H54 (cell line): ENCODE measurements around the gene TMEM183A.
A peak's percentile ranks its signal among the peaks of the same experiment; 100 is the strongest.

ENCODE experiments used
- DNase-seq: peaks from one replicate; pipeline ENCODE4 v3.0.0; 2011; ENCODE audit warnings: low spot score, mixed read lengths; ENCODE audit not compliant: insufficient read length
- FAIRE-seq: peaks from 3 replicates; lab custom pipeline; 2011; peaks lifted over from hg19 to GRCh38; lab: Jason Lieb, UNC
- POLR2A ChIP-seq: IDR thresholded peaks from 2 replicates; pipeline ENCODE4 v1.6.1; 2011; ENCODE audit warnings: low read depth, mild to moderate bottlenecking, low read length

The TMEM183A gene, protein sequence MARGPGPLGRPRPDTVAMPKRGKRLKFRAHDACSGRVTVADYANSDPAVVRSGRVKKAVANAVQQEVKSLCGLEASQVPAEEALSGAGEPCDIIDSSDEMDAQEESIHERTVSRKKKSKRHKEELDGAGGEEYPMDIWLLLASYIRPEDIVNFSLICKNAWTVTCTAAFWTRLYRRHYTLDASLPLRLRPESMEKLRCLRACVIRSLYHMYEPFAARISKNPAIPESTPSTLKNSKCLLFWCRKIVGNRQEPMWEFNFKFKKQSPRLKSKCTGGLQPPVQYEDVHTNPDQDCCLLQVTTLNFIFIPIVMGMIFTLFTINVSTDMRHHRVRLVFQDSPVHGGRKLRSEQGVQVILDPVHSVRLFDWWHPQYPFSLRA

DNA sequence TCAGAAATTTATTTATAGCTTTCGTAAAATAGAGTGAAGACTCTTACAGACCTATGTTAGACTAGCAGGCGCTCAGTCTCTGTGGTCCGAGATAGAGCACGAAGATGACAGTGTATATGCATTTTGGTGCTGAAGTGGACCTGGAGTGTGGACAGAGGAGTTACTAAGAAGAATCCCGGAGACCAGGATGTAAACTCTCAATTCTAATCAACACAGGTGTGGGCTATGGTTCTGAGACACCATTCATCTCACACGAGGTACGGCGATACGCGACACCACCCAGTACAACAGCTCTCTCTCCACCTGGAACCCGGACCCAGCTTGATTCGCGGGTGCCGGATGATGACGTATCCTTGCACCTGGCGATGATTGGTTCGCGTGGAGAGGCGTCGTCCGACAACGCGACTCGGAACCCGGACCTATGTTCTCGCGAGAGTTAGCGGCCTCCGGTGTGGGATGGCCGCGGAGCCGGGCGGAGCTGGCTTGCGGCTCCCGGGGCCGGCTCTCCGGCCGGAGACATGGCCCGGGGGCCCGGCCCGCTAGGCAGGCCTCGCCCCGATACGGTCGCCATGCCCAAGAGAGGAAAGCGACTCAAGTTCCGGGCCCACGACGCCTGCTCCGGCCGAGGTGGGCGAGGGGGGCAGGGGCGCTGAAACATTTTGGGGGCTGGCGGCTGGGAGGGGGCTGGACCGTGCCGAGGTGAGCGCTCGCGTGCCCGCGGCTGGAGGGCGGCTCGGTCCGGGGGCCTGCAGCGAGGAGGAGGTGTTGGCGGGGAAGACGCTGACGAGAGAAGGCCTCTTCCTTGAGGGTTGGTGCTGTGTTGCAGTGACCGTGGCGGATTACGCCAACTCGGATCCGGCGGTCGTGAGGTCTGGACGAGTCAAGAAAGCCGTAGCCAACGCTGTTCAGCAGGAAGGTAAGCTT is at the start of gene TMEM183A:
Gene TMEM183A, plus strand, starts transcription at position 427 of the 924 bp plus-strand sequence. Its CDS starts 92 bp downstream, at position 519.
- peak; percentile 86 for TF ChIP-seq POLR2A
- FAIRE-seq, result peak; percentile 86
- peak; percentile 86 for DNase-seq

DNA sequence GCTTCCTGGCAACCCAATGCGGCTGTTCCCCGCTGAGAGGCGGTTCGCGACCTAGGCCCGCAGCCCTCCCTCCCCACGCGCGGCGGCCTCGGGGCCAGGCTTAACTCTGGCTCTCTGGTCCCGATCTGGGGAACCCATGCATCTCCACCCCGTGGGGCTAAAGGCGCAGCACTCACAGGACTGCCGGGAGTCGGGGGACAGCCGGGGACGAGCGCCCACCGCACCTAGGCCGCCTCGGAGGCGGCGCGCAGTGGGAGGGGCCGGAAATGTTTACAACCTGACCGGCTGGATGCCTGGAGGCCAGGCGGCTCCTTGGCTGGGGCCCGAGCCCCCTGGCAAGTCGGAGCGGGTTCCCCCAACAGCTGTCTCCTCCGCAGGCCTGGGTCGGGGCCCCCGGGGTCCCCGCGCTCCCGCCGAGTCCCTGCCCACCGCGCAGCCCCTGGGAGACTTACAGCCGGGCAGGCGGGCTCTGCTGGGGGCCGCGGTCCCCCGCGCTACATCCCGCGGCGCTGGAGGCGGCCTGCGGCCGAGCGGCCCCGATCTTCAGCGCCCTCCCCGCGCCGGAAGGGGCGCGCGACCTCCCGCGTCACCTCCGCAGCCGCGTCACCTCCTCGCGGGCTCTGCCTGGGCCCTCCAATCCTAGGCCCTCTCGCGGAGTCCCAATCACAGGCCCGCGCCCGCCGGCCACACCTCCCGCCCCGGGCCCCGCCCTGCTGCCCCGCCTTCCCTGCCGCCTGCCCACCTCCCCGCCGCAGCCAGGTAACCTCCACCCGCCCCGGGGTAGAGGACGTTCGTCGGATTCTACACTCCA is 49.2 kb upstream of the TMEM183A start, which contains the start of gene ADIPOR1:
Gene ADIPOR1, minus strand, starts transcription at position 580 of the 811 bp plus-strand sequence. CDS start 7,242 bp downstream, outside the sequence.
- FAIRE-seq (no peak), DNase-seq (peak; percentile 94)
- peak; percentile 80 for TF ChIP-seq POLR2A

DNA sequence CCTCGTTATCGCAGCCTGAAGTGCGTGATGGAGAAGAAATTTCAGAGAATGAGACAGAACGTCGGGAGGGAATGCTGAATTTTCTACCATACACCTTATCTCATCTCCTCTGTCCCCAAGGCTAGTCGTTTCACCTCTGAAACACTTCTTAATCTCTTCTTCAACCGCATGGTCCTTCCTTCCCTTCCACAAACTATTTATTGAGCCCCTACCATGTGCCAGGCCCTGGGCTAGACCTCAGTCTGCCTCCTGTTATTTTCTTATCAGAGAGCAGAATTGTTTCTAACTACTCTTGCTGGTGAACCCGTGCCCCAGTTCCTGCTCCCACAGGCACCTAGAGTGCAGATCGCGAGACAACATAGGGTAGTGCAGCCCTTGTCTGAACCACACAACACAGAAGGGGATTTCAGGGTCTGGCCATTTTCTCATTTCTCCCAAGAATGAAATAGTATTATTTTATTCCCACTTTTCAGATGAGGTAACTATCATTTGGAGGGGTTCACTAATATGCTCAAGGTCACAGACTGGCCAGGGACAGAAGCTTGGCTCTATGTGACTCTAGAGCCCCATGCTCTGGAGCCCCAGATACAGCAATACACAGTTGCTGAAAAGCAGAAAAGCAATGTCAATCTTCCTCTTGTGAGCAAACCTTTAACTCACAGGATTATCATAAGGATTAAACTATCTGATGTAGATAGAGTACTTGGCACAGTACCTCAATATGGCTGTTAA is 48.5 kb upstream of the TMEM183A start:
- no peak for DNase-seq
- FAIRE-seq, result no peak
- no peak for TF ChIP-seq POLR2A

DNA sequence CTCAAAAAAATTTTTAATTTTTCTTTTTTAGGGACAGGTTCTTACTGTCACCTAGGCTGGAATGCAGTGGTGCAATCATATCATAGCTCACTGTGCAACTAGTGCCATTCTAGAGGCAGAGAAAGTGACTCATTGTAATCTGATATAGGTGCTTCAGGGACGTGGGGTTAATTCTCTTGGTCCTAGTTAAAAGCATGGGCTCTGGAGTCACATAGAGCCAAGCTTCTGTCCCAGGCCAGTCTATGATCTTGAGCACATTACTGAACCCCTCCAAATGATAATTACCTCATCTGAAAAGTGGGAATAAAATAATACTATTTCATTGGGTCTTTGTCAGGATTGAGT is 47.9 kb upstream of the TMEM183A start:
- no peak for TF ChIP-seq POLR2A
- DNase-seq, result peak; percentile 64
- no peak for FAIRE-seq

DNA sequence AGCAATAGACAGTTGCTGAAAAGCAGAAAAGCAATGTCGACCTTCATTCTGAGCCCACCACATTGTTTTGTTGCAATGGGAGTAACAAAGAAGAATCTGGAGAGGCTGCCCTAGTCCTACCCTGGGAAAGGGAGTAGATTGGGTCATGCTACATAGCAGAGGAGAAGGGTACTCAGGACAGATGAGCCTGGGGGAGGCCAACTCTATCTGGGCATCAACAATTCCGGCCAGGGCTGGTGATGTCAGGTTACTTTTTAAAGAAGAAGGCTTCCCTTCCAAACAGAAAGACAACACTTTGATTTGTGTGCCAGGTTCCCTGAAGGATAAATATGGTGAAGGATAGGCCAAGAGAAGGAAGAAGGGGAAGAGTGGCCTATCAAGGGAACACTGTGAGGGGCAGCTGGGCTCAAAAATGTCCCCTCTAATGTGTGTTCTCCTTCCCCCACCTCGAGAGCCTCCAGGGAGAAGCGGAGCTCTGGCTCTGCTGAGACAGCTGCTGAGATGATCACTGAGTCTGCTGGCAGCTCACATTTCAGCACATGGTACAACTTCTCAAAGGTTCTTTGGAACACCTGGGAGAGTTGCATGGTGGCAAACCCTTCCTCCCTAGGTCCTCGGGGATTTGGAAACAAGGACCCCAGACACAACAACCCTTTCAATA is 45.8 kb upstream of the TMEM183A start:
- TF ChIP-seq POLR2A, result no peak
- DNase-seq, result no peak
- FAIRE-seq, result no peak

DNA sequence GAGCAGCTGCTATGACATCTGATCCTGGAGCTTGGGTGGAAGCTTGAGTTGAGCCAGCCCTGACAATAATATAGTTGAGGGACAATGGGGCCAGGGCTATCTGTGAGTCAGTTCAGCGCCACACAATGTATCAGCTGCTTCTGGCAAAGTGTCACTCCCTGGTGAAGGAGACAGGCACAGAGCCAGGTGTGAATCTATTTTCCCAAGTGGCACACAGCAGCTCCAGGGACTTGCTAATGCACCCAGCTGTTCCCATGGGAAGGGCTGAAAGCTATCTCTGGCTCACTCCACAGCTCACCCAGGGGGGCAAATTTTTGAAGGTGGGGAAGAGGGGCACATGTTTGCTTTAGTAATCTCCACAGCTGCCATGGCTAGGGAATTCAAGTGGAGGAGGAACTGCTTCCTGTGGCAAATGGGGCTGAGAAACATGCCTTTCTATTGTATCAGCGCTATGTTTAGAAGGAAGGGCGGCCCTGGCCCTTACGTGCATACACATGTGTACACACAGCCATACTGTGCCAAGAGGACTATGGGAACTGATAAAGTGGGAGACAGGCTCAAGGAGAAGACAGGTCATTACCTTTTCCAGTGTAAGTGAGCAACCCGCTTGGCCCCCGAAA is 42.3 kb upstream of the TMEM183A start:
- DNase-seq, result no peak
- TF ChIP-seq POLR2A, result no peak
- no peak for FAIRE-seq

DNA sequence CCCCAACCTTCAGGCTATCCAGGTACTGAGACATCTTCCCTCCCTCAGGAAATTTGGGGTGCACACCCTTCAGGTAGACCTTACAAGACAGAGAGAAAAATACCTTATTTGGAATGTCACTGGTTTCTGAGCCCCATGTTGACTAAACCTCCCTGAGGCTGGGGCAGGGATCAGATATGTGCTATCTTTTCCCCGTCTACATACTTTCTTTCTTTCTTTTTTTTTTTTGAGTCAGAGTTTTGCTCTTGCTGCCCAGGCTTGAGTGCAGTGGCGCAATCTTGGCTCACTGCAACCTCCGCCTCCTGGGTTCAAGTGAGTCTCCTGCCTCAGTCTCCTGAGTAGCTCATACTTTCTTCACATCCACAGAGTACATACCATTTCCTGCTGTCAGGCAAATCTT is 41.8 kb upstream of the TMEM183A start:
- no peak for TF ChIP-seq POLR2A

DNA sequence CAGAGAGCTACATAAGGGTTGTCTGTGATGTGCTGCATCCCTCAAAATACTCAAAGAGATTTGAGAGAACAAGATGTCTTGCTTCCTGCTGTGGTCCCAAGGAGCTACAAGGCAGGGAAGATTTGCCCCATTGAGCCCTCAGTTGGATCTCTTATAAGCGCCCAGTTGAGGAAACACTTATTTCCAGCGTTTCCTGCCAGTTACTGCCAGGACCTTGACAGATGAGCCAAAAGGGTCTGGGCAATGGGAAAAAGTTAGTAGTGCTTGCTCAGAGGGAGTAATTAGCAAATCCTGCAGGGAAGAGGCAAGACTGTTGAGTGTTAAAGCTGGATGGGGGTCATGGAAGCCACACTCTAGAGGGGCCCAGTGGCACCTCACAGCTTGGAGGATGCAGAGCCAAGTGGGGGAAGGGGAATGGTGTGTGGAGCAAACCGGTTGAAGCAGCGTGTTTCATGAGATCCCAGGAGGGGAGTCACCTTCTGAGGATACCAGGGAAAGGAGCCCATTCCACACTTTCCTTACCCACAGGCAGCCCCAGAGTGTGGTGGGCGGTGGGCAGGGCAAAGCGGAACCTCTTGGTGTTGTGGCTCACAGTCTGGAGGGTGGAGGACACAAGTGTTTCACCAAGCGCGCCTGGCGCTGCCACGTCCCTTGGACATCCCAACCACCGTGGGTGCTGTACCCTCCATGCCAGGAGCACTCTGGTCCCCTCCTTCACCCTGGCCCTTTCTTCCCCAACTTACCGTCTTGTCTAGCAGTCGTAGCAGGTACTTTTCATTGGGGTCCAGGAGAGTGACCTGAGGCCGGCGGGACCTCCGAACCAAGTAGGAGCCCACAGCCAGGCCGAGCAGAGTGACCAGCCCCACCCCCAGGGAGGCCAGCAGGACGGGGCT is 40.9 kb upstream of the TMEM183A start:
- FAIRE-seq (no peak), DNase-seq (no peak)
- TF ChIP-seq POLR2A, result no peak

More for the DNA sequence above, 41.8 kb upstream of the TMEM183A start:
- DNase-seq, result no peak
- no peak for FAIRE-seq

DNA sequence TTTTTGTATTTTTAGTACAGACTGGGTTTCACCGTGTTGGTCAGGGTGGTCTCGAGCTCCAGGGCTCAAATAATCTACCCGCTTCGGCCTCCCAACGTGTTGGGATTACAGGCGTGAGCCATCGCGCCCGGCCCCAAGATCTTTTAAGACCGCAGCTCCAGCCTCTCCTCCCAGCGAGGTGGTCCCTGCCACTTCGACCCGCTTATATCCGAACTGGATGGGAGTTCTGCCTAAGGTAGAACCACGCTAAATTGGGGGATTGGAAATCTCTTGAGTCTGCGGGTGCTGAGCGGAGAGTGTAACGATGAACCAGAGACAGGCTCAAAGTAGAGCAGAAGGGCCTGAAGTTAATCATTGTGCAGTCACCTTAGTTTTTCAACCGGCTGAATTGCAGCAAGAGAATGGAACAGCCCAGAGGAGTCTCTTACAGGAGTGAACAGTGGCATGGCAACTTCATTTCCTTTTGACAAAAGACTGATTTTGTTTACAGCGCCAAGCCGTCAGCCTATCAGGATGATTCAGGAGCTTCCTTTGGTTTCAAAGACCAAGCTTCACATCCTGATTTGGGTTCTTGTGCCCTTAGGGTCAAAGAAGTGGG is 39.4 kb upstream of the TMEM183A start:
- TF ChIP-seq POLR2A, result no peak
- FAIRE-seq (no peak), DNase-seq (no peak)

DNA sequence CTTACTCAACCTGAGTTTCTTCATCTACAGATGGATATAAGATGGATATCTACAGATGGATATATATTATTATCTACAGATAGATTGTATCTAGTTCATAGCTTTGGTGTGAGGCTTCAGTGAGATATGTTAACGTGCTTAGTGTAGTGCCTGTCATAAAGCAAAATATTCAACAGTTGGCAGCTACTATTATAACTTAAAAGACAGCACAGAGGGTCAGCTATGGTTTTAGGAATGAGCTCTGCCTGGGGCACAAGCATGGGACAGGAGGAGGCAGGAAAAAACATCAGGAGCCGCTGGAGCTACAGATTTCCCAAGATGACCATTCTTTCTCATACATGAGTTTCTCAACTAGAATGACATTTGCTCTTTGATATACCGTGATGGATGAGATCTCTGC is 38.8 kb upstream of the TMEM183A start:
- FAIRE-seq, result no peak
- no peak for TF ChIP-seq POLR2A

DNA sequence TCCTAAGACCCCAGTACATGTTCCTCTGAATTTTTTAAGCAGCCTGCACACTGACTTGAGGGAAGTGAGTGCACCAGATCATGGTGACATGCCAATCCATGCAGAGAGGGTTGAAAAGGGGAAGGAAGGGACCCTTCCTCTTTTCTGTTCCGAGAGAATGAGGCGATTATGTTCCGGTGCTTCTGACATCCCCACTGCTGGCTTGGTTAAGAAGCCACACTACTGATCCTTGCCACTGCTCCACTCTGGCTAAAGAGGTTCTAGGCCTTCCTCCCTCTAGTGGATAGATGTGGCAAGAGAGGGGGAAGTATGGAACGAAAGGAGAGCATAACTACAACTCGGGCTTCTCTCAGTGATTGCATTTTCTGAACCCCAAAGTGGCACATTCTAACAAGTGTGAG is 38.3 kb upstream of the TMEM183A start:
- FAIRE-seq (no peak), DNase-seq (peak; percentile 72)
- no peak for TF ChIP-seq POLR2A

More for the DNA sequence above, 38.8 kb upstream of the TMEM183A start:
- no peak for DNase-seq
